ENCODE measurements around the gene TP73. TPM values are rescaled to one million over a fixed set of nuclear protein-coding genes. Genes with fewer than 3 reads are reported as not detected.
A peak's percentile ranks its signal among the peaks of the same experiment; 100 is the strongest.

TP73 gene
- total RNA-seq, 3 donors from 2014 or later: 0.12 to 0.63 (median 0.51) TPM

DNA sequence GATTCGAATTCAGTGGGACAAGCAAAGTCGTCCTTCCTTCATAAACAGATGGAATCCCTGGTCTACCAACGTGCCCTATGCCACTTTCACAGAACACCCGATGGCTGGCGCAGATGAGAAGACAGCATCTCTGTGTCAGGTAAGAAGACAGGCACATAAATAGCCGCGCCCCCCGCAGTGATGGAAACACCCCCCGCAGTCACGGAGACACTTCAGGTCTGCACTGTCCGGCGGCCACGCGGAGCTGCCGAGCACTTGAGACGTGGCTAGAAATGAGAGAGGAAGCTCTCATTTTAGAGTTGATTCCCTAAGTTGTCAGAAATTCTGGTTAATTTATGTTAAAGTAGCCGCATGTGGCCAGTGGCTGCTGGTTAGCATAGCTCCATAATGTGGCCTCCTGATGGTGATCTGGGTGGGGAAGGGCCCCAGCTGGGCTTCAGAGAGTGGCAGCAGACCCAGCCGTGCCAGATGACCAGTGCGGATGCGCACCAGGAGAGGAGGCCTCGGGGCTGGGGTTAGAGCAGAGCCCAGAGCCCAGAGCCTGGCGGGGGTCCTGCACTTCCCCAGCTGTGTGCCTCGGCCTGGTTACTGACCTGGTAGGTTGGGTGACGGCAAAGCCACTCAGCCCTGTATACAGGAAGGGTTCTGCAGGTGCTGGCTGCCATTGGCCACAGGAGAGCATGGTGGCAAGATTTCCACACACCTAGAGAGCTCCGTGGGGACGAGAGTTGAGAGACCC lies 24.6 kb upstream of the TP73 start:
- intact Hi-C loops (cut with DNase I, micrococcal nuclease): no loop called here

DNA sequence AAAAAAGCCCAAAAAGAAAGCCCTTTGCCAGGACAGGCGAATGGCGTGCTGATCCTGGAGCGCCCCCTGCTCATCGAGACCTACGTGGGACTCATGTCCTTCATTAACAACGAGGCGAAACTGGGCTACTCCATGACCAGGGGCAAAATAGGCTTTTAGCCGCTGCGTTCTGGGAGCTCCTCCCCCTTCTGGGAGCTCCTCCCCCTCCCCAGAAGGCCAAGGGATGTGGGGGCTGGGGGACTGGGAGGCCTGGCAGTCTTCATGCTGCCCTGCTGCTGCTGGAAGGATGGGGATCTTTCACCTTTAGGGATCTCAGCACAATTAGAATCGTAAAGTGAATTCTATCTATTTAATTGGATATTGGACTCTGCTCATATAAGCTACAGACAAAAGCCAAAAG lies 23.9 kb upstream of the TP73 start:
- peak in 1 of 3 donors; percentile 11 for DNase-seq
- intact Hi-C loops (cut with DNase I, micrococcal nuclease): no loop called here

More for the DNA sequence above, 24.6 kb upstream of the TP73 start:
- Histone ChIP-seq H3K9me3 (no peaks in the 10 kb centered on the region), H3K36me3 (ENCODE audit: low read depth) (peaks cover 9% of the 10 kb centered on the region), H3K4me1 (ENCODE audit: low read depth) (peaks cover 20% of the 10 kb centered on the region), H3K4me3 (no peak overlapping the region)
- ATAC-seq (no peak), DNase-seq (peak in 1 of 3 donors; percentile 52)
- TF ChIP-seq, protein P1, sequence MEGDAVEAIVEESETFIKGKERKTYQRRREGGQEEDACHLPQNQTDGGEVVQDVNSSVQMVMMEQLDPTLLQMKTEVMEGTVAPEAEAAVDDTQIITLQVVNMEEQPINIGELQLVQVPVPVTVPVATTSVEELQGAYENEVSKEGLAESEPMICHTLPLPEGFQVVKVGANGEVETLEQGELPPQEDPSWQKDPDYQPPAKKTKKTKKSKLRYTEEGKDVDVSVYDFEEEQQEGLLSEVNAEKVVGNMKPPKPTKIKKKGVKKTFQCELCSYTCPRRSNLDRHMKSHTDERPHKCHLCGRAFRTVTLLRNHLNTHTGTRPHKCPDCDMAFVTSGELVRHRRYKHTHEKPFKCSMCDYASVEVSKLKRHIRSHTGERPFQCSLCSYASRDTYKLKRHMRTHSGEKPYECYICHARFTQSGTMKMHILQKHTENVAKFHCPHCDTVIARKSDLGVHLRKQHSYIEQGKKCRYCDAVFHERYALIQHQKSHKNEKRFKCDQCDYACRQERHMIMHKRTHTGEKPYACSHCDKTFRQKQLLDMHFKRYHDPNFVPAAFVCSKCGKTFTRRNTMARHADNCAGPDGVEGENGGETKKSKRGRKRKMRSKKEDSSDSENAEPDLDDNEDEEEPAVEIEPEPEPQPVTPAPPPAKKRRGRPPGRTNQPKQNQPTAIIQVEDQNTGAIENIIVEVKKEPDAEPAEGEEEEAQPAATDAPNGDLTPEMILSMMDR (IDR thresholded peaks at IDR 0.05): no peak

DNA sequence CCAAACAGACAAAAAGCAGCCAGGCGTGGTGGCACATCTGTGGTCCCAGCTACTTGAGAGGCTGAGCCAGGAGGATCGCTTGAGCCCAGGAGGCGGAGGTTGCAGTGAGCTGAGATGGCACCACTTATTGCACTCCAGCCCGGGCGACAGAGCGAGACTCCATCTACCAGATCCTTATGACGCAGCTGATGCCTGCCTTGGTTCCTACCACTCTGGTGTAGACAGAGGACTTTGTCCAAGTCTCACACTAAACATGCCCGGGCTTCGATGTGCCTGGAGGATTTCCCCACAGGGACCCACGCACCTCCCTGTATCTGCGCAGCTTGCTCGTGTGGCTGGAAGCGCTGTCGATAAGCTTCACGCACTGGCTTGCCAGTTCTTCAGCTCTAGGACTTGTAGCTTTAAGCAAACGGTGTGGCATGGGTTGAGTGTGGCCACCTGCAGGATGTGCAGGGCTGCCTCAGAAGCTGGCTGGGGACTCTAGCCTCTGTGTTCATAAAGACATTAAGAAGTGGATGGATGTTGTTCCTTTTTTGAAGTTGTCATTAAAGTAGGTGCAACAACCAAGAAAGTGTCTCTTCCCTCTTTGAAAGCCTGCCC lies 22.7 kb upstream of the TP73 start:
- peaks cover 14% of the 10 kb centered on the region for H3K36me3 ChIP-seq (ENCODE audit: low read depth)

More for the DNA sequence above, 23.9 kb upstream of the TP73 start:
- Histone ChIP-seq H3K9me3 (no peaks in the 10 kb centered on the region), H3K36me3 (ENCODE audit: low read depth) (peaks cover 9% of the 10 kb centered on the region), H3K4me3 (no peak overlapping the region), H3K4me1 (ENCODE audit: low read depth) (peaks cover 12% of the 10 kb centered on the region)
- no peak for ATAC-seq
- TF ChIP-seq, protein P1 (IDR thresholded peaks at IDR 0.05): no peak

DNA sequence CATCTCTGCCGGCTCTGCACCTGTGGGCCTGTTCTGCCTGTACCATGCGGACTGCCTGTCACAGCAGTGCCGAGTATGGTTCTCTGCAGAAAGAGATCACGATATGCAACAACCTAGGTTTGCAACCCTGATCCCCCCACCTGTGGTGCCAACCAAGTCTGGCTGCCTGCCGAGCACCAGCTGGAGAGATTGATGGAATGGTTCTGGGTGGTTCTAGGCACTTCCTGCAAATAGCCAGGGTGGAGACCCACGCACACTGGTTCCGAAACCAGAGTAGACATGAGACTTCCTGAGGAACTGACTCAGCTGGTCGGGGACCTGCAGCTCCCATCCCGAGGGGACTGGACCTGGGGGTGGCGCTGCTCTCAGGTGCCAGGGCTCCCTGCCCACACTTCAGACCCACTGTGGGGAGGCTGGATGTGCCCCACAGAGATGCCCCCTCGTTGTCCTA lies 22.1 kb upstream of the TP73 start:
- Histone ChIP-seq H3K36me3 (ENCODE audit: low read depth) (peaks cover 14% of the 10 kb centered on the region), H3K4me1 (ENCODE audit: low read depth) (peaks cover 6% of the 10 kb centered on the region), H3K4me3 (no peak overlapping the region), H3K9me3 (no peaks in the 10 kb centered on the region)
- intact Hi-C loops (cut with DNase I, micrococcal nuclease): no loop called here
- no peak for ATAC-seq
- TF ChIP-seq, protein P1 (IDR thresholded peaks at IDR 0.05): no peak
- DNase-seq: peak in 1 of 3 donors; percentile 35

More for the DNA sequence above, 22.7 kb upstream of the TP73 start:
- H3K4me3 ChIP-seq: no peak overlapping the region
- DNase-seq: peak in 1 of 3 donors; percentile 22
- intact Hi-C loops (cut with DNase I, micrococcal nuclease): no loop called here
- TF ChIP-seq, protein P1 (IDR thresholded peaks at IDR 0.05): no peak
- peaks cover 6% of the 10 kb centered on the region for H3K4me1 ChIP-seq (ENCODE audit: low read depth)
- ATAC-seq: no peak
- H3K9me3 ChIP-seq: no peaks in the 10 kb centered on the region

DNA sequence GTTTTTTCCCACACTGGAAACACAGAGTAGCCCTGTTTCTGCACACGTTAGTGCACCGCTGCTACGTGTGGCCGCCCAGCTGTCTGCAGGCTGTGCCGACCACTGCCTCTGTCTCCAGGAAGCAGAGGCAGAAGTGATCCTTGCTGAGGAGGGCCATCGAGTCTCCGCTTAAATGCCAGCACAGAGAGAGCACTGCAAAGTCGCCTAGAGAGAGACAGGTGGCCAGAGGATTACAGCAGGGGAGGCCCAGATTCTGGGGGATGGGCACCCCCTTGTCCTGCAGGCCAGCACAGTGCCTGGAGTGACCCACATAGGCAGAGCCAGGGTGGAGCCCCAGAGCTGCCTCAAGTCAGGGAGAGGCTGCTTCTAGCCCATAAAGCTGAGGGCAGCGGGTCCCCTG lies 21.4 kb upstream of the TP73 start:
- H3K4me3 ChIP-seq: no peak overlapping the region
- peaks cover 14% of the 10 kb centered on the region for H3K36me3 ChIP-seq (ENCODE audit: low read depth)
- intact Hi-C loops (cut with DNase I, micrococcal nuclease): no loop called here
- ATAC-seq: no peak
- H3K9me3 ChIP-seq: no peaks in the 10 kb centered on the region
- TF ChIP-seq, protein P1 (IDR thresholded peaks at IDR 0.05): no peak
- peak in 1 of 3 donors; percentile 18 for DNase-seq
- H3K4me1 ChIP-seq (ENCODE audit: low read depth): peaks cover 2% of the 10 kb centered on the region
